PFSK-1 (cell line): ENCODE results near the gene IFT122.

Experiments
- FOXP2 ChIP-seq: optimal IDR thresholded peaks from 2 replicates; pipeline ENCODE3; 2011; ENCODE audit warnings: borderline replicate concordance, control low read depth, inconsistent platforms; ENCODE audit not compliant: insufficient read depth; ENCODE audit errors: extremely low read length, extremely low read depth
- POLR2AphosphoS5 ChIP-seq: IDR thresholded peaks from 2 replicates; pipeline ENCODE4 v1.6.1; 2012; ENCODE audit warnings: low read depth, mild to moderate bottlenecking, control low read depth, low read length, moderate library complexity
- SIN3A ChIP-seq: IDR thresholded peaks from 2 replicates; pipeline ENCODE4 v1.6.1; 2012; ENCODE audit warnings: mild to moderate bottlenecking, low read length, moderate library complexity, borderline replicate concordance; ENCODE audit not compliant: insufficient read depth
- TAF1 ChIP-seq: IDR thresholded peaks from 2 replicates; pipeline ENCODE4 v1.6.1; 2012; ENCODE audit warnings: low read length, control low read depth, borderline replicate concordance; ENCODE audit not compliant: insufficient read depth
- TF ChIP-seq, protein P1 (sequence below), 2 experiments: IDR thresholded peaks; 2 replicates each; pipeline versions ENCODE4 v1.6.1 to v1.8.0; 2011 to 2012; ENCODE audit warnings: low read depth in 2 of 2, low read length in 2 of 2, control low read depth in 1 of 2, inconsistent platforms in 1 of 2, mild to moderate bottlenecking in 1 of 2, moderate library complexity in 1 of 2; ENCODE audit not compliant: insufficient read depth in 1 of 2

DNA sequence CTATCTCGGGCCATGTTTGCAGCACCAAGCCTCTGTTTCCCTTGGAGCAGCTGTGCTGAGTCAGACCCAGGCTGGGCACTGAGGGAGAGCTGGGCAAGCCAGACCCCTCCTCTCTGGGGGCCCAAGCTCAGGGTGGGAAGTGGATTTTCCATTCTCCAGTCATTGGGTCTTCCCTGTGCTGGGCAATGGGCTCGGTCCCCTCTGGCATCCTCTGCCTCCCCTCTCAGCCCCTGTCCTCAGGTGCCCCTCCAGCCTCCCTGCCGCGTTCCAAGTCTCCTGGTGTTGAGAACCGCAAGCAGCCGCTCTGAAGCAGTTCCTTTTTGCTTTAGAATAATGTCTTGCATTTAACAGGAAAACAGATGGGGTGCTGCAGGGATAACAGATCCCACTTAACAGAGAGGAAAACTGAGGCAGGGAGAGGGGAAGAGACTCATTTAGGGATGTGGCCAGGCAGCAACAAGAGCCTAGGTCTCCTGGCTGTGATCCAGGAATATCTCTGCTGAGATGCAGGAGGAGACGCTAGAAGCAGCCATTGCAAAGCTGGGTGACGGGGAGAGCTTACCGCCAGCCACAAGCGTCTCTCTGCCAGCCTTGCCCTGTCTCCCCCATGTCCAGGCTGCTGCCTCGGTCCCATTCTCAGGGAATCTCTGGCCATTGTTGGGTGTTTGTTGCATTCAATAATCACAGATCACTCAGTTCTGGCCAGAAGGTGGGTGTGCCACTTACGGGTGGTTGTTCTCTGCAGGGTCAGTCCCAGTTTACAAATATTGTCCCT lies 89.6 kb downstream of the IFT122 start:
- TF ChIP-seq POLR2AphosphoS5 (no peak), TAF1 (no peak), SIN3A (no peak), FOXP2 (no peak)
- TF ChIP-seq, protein P1, sequence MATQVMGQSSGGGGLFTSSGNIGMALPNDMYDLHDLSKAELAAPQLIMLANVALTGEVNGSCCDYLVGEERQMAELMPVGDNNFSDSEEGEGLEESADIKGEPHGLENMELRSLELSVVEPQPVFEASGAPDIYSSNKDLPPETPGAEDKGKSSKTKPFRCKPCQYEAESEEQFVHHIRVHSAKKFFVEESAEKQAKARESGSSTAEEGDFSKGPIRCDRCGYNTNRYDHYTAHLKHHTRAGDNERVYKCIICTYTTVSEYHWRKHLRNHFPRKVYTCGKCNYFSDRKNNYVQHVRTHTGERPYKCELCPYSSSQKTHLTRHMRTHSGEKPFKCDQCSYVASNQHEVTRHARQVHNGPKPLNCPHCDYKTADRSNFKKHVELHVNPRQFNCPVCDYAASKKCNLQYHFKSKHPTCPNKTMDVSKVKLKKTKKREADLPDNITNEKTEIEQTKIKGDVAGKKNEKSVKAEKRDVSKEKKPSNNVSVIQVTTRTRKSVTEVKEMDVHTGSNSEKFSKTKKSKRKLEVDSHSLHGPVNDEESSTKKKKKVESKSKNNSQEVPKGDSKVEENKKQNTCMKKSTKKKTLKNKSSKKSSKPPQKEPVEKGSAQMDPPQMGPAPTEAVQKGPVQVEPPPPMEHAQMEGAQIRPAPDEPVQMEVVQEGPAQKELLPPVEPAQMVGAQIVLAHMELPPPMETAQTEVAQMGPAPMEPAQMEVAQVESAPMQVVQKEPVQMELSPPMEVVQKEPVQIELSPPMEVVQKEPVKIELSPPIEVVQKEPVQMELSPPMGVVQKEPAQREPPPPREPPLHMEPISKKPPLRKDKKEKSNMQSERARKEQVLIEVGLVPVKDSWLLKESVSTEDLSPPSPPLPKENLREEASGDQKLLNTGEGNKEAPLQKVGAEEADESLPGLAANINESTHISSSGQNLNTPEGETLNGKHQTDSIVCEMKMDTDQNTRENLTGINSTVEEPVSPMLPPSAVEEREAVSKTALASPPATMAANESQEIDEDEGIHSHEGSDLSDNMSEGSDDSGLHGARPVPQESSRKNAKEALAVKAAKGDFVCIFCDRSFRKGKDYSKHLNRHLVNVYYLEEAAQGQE (IDR thresholded peaks at IDR 0.05; ENCODE audit: insufficient read depth in 1 of 2, low read depth in 2 of 2, low read length in 2 of 2), result no peak
